GM12892 (cell line): ENCODE results near the gene PRSS36.

Source experiments
- POLR2A ChIP-seq: IDR thresholded peaks from 2 replicates; pipeline ENCODE4 v1.6.1; 2011; ENCODE audit warnings: low read depth, low read length, control low read depth
- POLR2AphosphoS5 ChIP-seq: IDR thresholded peaks from 2 replicates; pipeline ENCODE4 v1.6.1; 2011; ENCODE audit warnings: low read depth, low read length, control low read depth
- TAF1 ChIP-seq: IDR thresholded peaks from 2 replicates; pipeline ENCODE4 v1.6.1; 2011; ENCODE audit warnings: low read depth, mild to moderate bottlenecking, control low read depth, low read length, borderline replicate concordance

DNA sequence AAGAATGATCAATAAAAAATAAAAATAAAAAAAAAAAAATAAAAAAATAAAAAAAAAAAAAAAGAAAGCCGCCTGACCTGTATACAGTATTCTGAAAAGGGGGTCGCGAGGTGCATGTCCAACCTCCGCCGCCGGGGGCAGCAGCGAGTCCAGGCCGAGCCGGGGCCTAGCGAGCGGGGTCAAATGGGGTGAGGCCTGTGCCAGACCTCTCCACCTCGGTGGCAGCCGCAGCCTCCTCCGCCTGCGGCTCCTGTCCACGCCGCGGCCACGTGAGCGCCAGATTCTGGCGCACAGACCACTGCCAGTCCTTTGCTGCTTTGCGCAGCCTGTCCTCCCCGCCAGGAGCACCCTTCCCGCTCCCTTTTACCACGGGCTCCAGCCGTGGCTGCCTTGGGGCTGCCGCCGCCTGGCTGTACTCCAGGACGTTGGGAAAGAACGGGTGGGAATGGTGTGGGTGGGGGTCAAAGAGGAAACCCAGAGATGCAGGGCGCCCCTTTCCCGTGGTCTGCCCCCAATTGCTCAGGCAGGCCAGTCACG, 44.1 kb downstream of the PRSS36 start:
- TF ChIP-seq POLR2A (peak; percentile 44; the same call in 1 of the 2 replicates), POLR2AphosphoS5 (0 out of 2 replicates have a peak, but pooled peaks have one; percentile 24), TAF1 (no peak)
